Activated CD4-positive, alpha-beta memory T cell treated with anti-CD3 and anti-CD28 coated beads for 36 hours (primary cell): ENCODE data around the gene AGAP2. TPM values are rescaled to one million over a fixed set of nuclear protein-coding genes. Genes with fewer than 3 reads are reported as not detected.

ENCODE experiments used
- CTCF ChIA-PET: fragments of 350-600 bp; sonication (Branson Sonifier 250); formaldehyde crosslinking; loops from one replicate; lab custom pipeline; 2021; ENCODE audit warnings: antibody characterized with exemption, inconsistent platforms; lab: Charles Lee
- POLR2A ChIA-PET: fragments of 350-600 bp; sonication (Branson Sonifier 250); formaldehyde crosslinking; loops from one replicate; lab custom pipeline; 2021; ENCODE audit warnings: antibody characterized with exemption; lab: Charles Lee
- DNase-seq: peaks from one replicate; pipeline ENCODE4 v3.0.0-alpha.2; 2020
- H3K27ac Mint-ChIP-seq: one replicate; pipeline ENCODE4 v1.8.0; 2021; ENCODE audit warnings: mixed read lengths
- H3K27me3 Mint-ChIP-seq: one replicate; pipeline ENCODE4 v1.8.0; 2021; ENCODE audit warnings: mixed read lengths
- H3K36me3 Mint-ChIP-seq: one replicate; pipeline ENCODE4 v1.8.0; 2021; ENCODE audit warnings: mixed read lengths
- H3K4me1 Mint-ChIP-seq: one replicate; pipeline ENCODE4 v1.8.0; 2021; ENCODE audit warnings: low read depth, mixed read lengths
- H3K4me3 Mint-ChIP-seq: one replicate; pipeline ENCODE4 v1.8.0; 2021; ENCODE audit warnings: mild to moderate bottlenecking, mixed read lengths
- H3K9me3 Mint-ChIP-seq: one replicate; pipeline ENCODE4 v1.8.0; 2021; ENCODE audit warnings: mixed read lengths
- intact Hi-C: fragments of 100-400 bp; cut with micrococcal nuclease; formaldehyde crosslinking; loops from one replicate; pipeline ENCODE4 v1.15.1; 2023
- total RNA-seq, 2 experiments: library from RNA; stranded (reverse); gene quantifications; one replicate each; pipeline ENCODE4 v1.2.3, GENCODE V29; 2021

Gene AGAP2
- total RNA-seq, 2 experiments from 2014 or later, result 32.4 to 34.0 TPM

- Mint-ChIP-seq H3K27me3 (no peaks in the 10 kb centered on the region), H3K4me1 (peaks cover 2% of the 10 kb centered on the region), H3K9me3 (peaks cover 13% of the 10 kb centered on the region), H3K4me3 (no peak overlapping the region), H3K27ac (no peak overlapping the region), H3K36me3 (peaks cover 55% of the 10 kb centered on the region)
- intact Hi-C loops, result no loop called here
- CTCF ChIA-PET, result no interaction called here
- POLR2A ChIA-PET, result no interaction called here
- no peak for DNase-seq
Observed at GRCh38 chr12:57700317-57700716, 38.2 kb downstream of the AGAP2 start.

- Mint-ChIP-seq H3K36me3 (peaks cover 40% of the 10 kb centered on the region), H3K4me1 (peaks cover 2% of the 10 kb centered on the region), H3K27me3 (no peaks in the 10 kb centered on the region), H3K9me3 (peaks cover 7% of the 10 kb centered on the region), H3K27ac (no peak overlapping the region), H3K4me3 (no peak overlapping the region)
- intact Hi-C loops, result no loop called here
- DNase-seq, result no peak
- ChIA-PET POLR2A (no interaction called here), CTCF (interaction anchor here (0.6 kb wide), 1 partner anchor 116 kb away, joined by 3 read pairs; no protein-coding TSS in a partner anchor)
Observed at GRCh38 chr12:57698414-57698813, 40.1 kb downstream of the AGAP2 start.

GRCh38 chr12:57697076-57697475 is 41.5 kb downstream of the AGAP2 start:
- intact Hi-C loops, result no loop called here
- H3K4me3 Mint-ChIP-seq, result no peak overlapping the region
- POLR2A ChIA-PET, result no interaction called here
- peaks cover 28% of the 10 kb centered on the region for H3K36me3 Mint-ChIP-seq
- no peaks in the 10 kb centered on the region for H3K9me3 Mint-ChIP-seq
- peaks cover 2% of the 10 kb centered on the region for H3K4me1 Mint-ChIP-seq
- CTCF ChIA-PET, result no interaction called here
- H3K27ac Mint-ChIP-seq, result no peak overlapping the region
- no peaks in the 10 kb centered on the region for H3K27me3 Mint-ChIP-seq
- DNase-seq, result no peak

GRCh38 chr12:57695770-57696432 is 42.6 kb downstream of the AGAP2 start:
- H3K36me3 Mint-ChIP-seq, result peaks cover 24% of the 10 kb centered on the region
- POLR2A ChIA-PET, result no interaction called here

GRCh38 chr12:57694459-57695019 is 44.0 kb downstream of the AGAP2 start:
- peak; percentile 33 for DNase-seq

More at GRCh38 chr12:57695770-57696432, 42.6 kb downstream of the AGAP2 start:
- Mint-ChIP-seq H3K27me3 (no peaks in the 10 kb centered on the region), H3K27ac (no peak overlapping the region), H3K4me1 (peaks cover 2% of the 10 kb centered on the region), H3K9me3 (no peaks in the 10 kb centered on the region), H3K4me3 (no peak overlapping the region)
- intact Hi-C loops, result no loop called here
- no peak for DNase-seq
- CTCF ChIA-PET, result no interaction called here

GRCh38 chr12:57693659-57694458 is 44.7 kb downstream of the AGAP2 start, which contains the start of gene OS9:
OS9 (plus strand) TSS chr12:57694132; CDS start chr12:57694162, 30 bp downstream.
- no peaks in the 10 kb centered on the region for H3K4me1 Mint-ChIP-seq
- peaks cover 15% of the 10 kb centered on the region for H3K36me3 Mint-ChIP-seq
- no peak within 1 kb of the TSS for H3K4me3 Mint-ChIP-seq
- ChIA-PET CTCF (interaction anchor here (0.6 to 3.7 kb wide), 10 partner anchors 21 to 173 kb away, joined by 3 to 35 read pairs (median 3); partner anchors contain the start of genes DDIT3 and METTL1), POLR2A (interaction anchor here (0.5 to 2.7 kb wide), 5 partner anchors 10 to 103 kb away, joined by 3 to 11 read pairs (median 3); partner anchors contain the start of gene PIP4K2C)
- intact Hi-C loops, result loop anchor here (1.0 to 5.0 kb wide), 8 partner anchors 50 to 217 kb away; partner anchors contain the start of genes ARHGAP9, B4GALNT1, CDK4 and DCTN2
- H3K9me3 Mint-ChIP-seq, result no peaks in the 10 kb centered on the region
- H3K27ac Mint-ChIP-seq, result no peak within 1 kb of the TSS
- H3K27me3 Mint-ChIP-seq, result peaks cover under 1% of the 10 kb centered on the region
- DNase-seq, result peak; percentile 97

More at GRCh38 chr12:57694459-57695019, 44.0 kb downstream of the AGAP2 start:
- ChIA-PET CTCF (interaction anchor here (1.0 to 3.7 kb wide), 3 partner anchors 47 to 110 kb away, joined by 4 to 35 read pairs (median 13); no protein-coding TSS in a partner anchor), POLR2A (interaction anchor here (0.7 to 2.7 kb wide), 4 partner anchors 9 to 104 kb away, joined by 3 to 11 read pairs (median 3); partner anchors contain the start of gene PIP4K2C)
- H3K27me3 Mint-ChIP-seq, result no peaks in the 10 kb centered on the region
- no peak overlapping the region for H3K27ac Mint-ChIP-seq
- no peaks in the 10 kb centered on the region for H3K4me1 Mint-ChIP-seq
- intact Hi-C loops, result loop anchor here (5.0 kb wide), 2 partner anchors 62 to 217 kb away; partner anchors contain the start of genes ARHGAP9 and B4GALNT1
- no peaks in the 10 kb centered on the region for H3K9me3 Mint-ChIP-seq
- peaks cover 17% of the 10 kb centered on the region for H3K36me3 Mint-ChIP-seq
- H3K4me3 Mint-ChIP-seq, result no peak overlapping the region

GRCh38 chr12:57693317-57693658 is 45.3 kb downstream of the AGAP2 start:
- Mint-ChIP-seq H3K36me3 (peaks cover 13% of the 10 kb centered on the region), H3K27me3 (peaks cover 7% of the 10 kb centered on the region), H3K4me3 (no peak overlapping the region), H3K9me3 (no peaks in the 10 kb centered on the region), H3K27ac (no peak overlapping the region), H3K4me1 (no peaks in the 10 kb centered on the region)
- intact Hi-C loops, result loop anchor here (1.0 to 5.0 kb wide), 8 partner anchors 51 to 216 kb away; partner anchors contain the start of genes ARHGAP9, B4GALNT1, CDK4 and DCTN2
- ChIA-PET CTCF (interaction anchor here (0.8 to 3.7 kb wide), 6 partner anchors 21 to 234 kb away, joined by 3 to 35 read pairs (median 4); partner anchors contain the start of gene DDIT3), POLR2A (interaction anchor here (0.5 to 2.7 kb wide), 3 partner anchors 48 to 103 kb away, joined by 3 to 11 read pairs (median 3); partner anchors contain the start of gene PIP4K2C)
- DNase-seq, result no peak

GRCh38 chr12:57692500-57692899 is 46.0 kb downstream of the AGAP2 start:
- POLR2A ChIA-PET, result interaction anchor here (2.7 kb wide), 1 partner anchor 49 kb away, joined by 11 read pairs; no protein-coding TSS in a partner anchor

GRCh38 chr12:57688931-57689330 is 49.6 kb downstream of the AGAP2 start:
- ChIA-PET POLR2A (no interaction called here), CTCF (no interaction called here)
- H3K27me3 Mint-ChIP-seq, result peaks cover 25% of the 10 kb centered on the region
- DNase-seq, result no peak
- no peak overlapping the region for H3K27ac Mint-ChIP-seq
- H3K4me3 Mint-ChIP-seq, result no peak overlapping the region
- intact Hi-C loops, result no loop called here
- H3K36me3 Mint-ChIP-seq, result no peaks in the 10 kb centered on the region
- H3K4me1 Mint-ChIP-seq, result no peaks in the 10 kb centered on the region
- no peaks in the 10 kb centered on the region for H3K9me3 Mint-ChIP-seq

More at GRCh38 chr12:57692500-57692899, 46.0 kb downstream of the AGAP2 start:
- no peak for DNase-seq
- peaks cover 11% of the 10 kb centered on the region for H3K36me3 Mint-ChIP-seq
- H3K4me1 Mint-ChIP-seq, result no peaks in the 10 kb centered on the region
- H3K4me3 Mint-ChIP-seq, result no peak overlapping the region
- no peaks in the 10 kb centered on the region for H3K9me3 Mint-ChIP-seq
- CTCF ChIA-PET, result interaction anchor here (0.9 to 3.7 kb wide), 6 partner anchors 49 to 234 kb away, joined by 3 to 35 read pairs (median 4); partner anchors contain the start of gene DDIT3
- intact Hi-C loops, result loop anchor here (2.0 to 5.0 kb wide), 3 partner anchors 60 to 215 kb away; partner anchors contain the start of genes ARHGAP9, B4GALNT1 and DCTN2
- no peak overlapping the region for H3K27ac Mint-ChIP-seq
- H3K27me3 Mint-ChIP-seq, result peaks cover 10% of the 10 kb centered on the region

GRCh38 chr12:57687862-57688261 is 50.7 kb downstream of the AGAP2 start:
- ChIA-PET CTCF (no interaction called here), POLR2A (no interaction called here)
- no peak for DNase-seq
- intact Hi-C loops, result no loop called here
- Mint-ChIP-seq H3K36me3 (no peaks in the 10 kb centered on the region), H3K4me1 (no peaks in the 10 kb centered on the region), H3K4me3 (no peak overlapping the region), H3K27me3 (peaks cover 25% of the 10 kb centered on the region), H3K27ac (no peak overlapping the region), H3K9me3 (no peaks in the 10 kb centered on the region)

- Mint-ChIP-seq H3K4me3 (no peak overlapping the region), H3K27ac (no peak overlapping the region), H3K4me1 (no peaks in the 10 kb centered on the region), H3K9me3 (peaks cover 3% of the 10 kb centered on the region), H3K27me3 (peaks cover 2% of the 10 kb centered on the region), H3K36me3 (no peaks in the 10 kb centered on the region)
- CTCF ChIA-PET, result no interaction called here
- intact Hi-C loops, result no loop called here
- no peak for DNase-seq
- POLR2A ChIA-PET, result no interaction called here
Observed at GRCh38 chr12:57679697-57680096, 58.8 kb downstream of the AGAP2 start.
